Stimulated activated CD4-positive, alpha-beta T cell treated with anti-CD3 and anti-CD28 coated beads, Interleukin-2, amount 100 ng/mL, for 48 hours (primary cell): ENCODE data around the gene HEPACAM.

Experiments
- DNase-seq, 2 donors: peaks; one replicate each; pipeline ENCODE4 v3.0.0-alpha.2; 2020

HEPACAM gene

DNA sequence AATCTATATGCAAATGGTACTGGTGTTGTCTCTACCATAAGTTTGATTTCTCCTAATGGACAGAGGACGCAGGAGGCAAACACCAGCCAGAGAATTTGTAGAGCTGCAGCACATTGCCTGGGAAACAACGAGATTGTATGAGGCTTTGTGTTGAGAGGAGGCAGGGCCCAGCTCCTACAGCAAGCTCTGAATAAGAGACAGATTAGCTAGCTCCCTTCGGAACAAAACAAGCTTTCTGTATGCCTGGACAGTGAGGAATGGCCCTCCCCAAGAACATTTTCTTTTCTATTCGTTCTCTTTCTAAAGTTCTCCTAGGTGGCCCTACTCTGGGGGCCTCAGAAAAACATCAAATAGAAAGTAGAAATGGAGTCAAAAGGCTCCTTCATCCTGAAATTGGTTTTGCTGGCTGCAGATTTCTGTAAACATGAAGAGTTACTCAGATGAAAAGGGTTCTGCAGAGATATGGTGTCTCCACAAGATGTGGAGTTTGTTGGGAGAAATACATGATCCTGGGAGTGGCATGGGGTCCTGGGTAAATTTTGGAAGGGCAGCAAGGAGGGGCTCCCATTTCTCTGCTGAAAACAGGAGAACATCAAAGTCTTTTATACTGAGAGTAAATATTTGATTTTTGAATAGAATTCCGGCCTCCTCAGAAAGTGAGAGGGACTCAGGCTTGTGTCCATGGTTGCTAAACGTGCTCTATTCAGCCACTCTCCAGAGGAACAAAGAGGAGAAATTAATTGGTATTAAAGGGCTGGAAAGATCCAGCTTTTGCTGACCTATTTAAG lies 6.8 kb upstream of the HEPACAM start:
- no peak for DNase-seq

DNA sequence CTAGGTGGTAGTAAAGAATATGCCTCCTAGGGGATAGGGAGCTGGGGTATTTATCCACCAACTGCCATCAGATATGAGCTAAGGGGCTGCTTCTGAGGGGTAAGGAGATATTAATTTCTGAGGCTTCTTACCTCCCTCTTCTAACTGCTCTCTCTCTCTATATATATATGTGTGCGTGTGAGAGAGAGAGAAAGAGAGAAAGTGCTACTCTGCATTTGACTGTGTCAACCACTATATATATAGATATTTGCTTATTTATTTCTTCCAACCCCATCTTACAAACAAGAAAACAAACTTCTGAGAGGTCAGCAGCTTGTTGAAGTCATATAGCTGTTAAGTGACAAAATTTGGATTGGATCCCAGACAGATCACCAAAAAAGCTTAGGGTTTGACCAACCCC lies 5.9 kb upstream of the HEPACAM start:
- DNase-seq, result no peak

DNA sequence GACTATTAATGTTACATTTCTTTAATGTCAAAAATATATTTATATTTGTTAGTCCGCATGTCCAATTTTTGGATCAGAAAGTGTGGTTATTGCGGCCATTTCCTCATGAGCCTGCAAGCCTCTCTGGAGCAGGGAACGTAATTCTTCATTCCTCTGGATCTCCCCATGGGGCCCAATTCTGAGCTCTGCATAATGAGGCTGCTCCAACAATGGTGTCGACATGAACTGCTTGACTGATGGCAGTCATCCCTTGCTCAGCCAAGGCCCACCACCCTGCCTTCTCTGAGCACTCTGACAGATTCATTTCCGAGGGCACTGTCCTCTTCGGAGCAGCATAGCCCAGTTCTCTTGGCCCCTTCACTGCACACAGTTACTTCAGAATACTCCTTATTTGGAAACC lies 3.1 kb upstream of the HEPACAM start:
- no peak for DNase-seq

DNA sequence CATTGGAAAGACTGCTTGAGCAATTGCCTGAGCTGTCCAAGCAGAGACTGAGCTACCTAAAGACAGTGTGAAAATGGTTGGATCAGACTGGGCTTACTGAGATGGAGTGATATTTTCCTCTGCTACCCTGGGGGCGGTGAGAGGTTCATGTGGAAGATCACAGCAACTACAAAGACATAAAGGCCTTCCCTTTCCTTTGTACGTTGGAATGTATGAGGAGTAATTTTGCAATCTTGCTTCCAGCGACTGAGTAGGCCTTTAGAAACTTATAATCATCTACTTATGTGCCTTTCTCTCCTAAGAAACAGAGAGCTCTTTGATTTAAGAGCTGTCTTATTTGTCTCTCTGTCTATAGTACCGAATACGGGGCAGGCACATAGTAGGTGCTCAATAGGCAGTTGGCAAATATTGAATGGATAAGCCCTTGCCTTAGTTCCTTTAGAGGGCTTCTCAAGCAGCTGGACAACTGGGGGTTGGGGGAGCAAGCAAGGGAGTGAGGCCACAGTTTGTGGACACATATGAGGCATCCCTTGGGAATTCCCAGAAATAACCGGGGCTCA lies 2.4 kb upstream of the HEPACAM start:
- no peak for DNase-seq

DNA sequence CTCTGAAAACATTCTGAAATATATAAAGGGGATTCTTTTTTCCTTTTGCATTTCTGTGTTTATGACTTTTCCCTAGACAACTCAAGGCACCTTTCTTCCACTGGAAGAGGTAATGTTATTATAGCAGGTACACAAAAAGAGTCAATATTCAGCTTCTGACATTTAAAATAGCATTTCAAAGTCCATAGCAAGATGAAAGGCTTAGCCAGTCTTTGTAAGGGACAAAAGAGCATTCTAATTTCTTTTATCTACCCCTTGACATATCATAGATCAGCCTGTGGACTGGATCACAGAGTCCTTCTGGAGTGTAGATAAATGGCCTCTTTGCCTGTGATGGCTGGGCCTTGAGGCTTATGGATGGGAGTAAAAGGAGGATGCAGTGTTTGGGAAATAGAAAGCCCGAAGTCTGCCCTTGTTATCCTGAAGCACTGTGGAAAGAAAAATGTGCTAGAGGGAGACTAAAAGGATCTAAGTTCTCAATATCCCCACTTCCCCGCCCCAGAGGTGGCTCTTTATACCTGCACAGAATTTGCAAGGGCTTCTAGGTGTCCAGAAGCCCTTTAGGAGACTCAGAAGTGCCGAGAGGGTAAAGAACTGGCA lies 1.6 kb upstream of the HEPACAM start:
- DNase-seq, result no peak

DNA sequence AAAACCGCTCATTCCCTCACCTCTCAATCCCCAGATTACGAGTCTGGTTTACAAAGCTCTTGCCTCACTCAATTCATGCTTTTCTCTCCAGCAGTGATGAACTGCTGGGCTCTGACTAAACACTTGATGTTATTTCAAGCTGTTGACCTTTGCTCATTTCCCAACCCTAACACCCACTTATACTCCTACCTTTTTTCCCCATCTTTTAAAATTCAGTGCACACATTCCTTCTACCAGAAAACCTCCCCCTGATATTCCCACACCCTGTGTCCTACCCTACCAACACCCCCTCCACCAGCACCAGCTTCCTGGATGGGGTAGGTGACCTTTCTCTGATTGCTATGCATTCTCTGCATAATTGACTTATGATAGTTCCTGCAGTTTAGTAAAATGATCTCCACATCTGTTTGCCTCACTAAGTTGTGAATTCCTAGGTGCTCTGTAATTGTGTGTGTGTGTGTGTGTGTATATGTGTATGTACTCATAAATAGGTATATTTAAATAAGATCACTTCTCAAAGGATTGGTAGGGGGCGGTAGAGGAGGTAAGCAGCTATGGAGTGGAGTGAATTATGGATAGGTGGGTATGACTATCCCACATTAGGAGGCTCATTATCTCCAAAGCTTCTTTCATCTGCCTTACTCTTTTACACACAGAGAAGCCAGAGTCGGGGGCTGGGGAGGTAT lies 842 bp downstream of the HEPACAM start:
- DNase-seq, result no peak

DNA sequence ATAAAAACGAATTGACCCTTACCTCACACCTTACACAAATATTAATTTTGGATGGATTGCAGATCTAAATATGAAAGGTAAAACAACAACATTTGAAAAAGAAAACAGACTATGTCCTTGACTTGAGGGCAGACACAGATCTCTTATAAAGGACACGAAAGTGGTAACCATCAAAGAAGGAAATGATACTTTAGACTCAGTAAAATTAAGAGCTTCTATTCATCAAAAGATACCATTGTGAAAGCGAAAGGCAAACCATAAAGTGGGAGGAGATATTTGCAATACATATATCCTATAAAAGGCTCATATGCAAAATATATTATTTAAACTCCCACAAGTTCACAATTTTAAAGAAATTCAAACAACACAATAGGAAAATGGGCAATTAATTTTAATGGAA lies 5.0 kb downstream of the HEPACAM start:
- no peak for DNase-seq

DNA sequence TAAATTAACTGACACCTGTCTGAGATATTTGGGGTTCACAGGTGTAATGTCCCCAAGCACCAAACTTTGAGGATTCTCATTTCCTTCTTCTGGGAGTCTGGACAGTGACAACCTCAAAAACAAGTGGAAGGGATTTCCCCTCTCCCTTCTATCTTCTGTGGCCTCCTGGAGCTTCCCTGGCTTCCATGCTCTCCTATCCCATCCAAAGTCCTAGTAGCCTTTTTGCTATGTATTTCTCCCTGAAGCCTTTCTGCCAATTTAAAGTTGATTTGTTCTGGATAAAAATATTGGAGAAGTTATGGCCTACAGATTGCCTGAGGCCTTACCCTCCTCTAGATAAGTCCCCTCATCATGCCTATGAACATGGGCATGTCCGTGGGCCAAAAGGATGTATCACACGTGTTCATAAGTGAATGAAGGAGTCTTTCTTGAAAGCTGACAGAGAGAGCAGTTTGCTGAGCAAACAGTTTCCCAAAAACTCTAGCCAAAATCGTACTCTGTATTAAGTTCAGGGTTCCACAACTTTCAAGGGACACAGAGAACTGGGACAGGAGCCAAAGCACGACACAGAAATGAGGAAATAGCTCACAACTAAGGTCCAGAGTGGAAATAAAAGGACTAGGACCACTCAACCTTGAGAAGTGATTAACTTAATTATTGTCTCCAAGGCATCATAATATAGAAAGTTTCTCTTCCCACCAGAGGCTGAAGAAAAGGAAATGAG lies 6.7 kb downstream of the HEPACAM start:
- no peak for DNase-seq

DNA sequence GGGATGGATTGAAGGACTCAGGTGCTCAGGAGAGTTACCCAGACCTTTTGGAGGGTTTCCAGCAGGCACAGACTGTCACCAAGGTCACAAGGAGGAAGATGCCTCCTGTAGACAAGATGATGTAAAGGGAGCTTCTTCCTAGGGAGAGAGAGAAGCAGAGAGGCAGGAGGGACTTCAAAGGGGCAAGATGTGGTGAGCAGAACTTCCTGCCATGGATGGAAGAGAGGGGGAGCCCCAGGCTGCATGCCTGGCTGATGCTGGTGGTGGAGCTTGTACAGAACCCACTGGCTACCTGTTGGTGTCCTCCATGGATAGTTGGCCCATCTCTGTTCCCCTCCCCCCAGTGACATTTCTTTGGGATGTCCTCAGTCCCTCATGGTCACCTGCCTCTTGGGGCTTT lies 12.6 kb downstream of the HEPACAM start:
- no peak for DNase-seq

DNA sequence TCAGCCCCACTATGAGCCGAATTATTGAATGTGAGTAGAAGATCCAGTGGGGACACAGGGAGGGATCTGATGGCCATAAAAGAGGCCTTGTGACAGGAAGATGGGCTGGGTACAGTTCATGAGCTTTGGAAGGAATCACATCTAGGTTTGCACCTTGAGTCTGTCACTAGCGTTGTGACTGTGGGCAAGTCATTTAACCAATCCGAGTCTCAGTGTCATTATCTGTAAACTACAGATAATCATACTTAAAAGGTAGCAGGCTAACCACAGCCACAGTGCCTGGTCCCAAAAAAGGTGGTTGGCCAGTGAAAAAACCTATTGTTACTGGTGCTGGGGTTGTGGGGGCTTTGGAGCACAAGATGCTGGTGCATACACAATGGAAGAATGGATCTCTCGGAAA lies 13.0 kb downstream of the HEPACAM start:
- no peak for DNase-seq

DNA sequence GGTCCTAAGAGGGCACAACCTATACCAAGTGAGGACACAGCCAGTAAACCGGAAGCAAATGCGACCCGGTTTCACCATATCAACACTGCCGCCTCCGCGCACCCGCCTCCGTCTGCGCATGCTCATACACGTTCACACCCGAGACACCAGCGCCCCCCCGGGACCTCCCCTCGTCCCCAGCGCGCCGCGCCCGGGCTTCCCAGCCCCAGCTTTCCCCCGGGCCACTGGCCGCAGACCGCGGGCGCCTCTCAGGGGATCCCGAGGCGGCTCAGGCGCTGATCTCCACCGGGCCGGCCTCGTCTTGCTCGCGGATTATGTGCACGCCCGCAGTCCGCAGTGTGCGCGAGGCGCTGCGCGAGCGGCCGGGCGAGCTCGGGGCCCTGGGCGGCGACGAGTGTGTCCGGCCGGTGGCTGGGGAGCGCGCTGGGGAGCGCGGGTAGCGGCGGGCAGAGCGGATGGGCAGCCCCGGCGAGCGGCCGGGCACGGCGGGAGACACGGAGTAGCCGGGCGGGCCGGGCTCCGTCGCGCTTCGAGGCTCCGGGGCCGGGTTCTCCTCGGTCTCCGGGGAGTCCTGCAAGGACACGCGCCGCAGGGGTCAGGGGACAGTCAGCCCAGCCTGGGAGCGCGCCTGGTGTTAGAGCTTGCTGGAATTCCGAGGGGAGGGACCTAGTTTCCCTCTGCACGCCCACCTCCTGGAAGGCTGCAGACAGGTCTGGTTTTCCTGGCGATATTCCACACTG lies 14.8 kb downstream of the HEPACAM start:
- DNase-seq, result peak; percentile 62 to 65

DNA sequence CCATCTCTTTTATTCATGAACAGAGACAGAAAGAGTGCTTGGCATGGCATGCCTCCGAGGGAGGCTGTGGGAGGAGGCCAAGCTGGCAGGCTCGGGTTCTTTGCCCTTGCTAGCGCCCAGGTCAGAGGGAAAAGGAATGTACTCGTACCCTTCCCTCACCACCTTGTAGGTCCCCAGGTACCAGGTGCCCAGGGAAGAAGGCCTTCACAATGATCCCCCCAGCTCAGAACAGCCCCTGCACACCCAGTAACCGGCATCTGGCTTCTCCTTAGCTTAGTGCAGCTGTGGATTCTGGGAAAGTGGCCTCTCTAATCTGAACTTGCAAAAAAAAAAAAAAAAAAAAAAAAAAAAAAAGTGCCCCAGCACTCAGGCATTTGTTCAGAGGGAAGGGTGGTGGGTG lies 15.5 kb downstream of the HEPACAM start:
- no peak for DNase-seq

DNA sequence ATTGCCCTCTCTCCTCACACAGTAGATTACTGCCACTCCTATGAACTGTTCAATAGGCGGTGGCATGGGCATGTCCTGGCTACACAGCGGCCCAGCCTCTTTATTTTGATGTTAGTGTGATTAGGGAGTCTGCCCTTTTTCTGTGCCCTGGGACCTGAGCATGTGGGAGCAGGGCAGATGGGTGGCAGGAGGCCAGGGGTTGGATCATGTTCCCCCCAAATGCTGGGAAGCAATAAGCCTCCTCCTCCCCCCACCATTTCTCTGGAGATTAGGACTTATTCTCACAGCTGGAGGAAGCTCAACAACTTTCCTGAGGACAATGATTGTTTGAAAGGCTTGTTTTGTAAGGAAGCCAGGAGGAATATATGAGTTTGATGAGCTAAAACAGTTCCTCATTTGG lies 15.9 kb downstream of the HEPACAM start:
- DNase-seq, result no peak

DNA sequence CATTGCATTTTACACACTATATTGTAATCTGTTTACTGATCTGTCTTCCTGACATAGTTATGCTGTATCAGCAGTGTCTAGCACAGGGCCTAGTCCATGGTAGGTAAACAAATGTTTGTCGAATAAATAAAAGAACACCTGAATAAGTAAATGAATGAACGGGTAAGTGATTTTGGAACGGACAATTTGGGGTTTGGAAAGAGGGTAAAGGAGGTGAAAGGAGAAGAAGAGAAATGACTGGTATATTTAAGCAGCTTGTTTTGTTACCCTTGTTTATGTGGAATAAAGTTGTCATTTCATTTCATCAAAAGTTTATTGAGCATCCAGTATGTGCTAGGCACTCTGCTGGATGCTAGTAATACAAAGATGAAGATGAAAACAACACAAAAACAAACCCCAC lies 16.9 kb downstream of the HEPACAM start, which contains the start of gene HEPN1:
Gene HEPN1, plus strand, starts transcription at position 301 of the 400 bp plus-strand sequence.
- DNase-seq, result no peak

DNA sequence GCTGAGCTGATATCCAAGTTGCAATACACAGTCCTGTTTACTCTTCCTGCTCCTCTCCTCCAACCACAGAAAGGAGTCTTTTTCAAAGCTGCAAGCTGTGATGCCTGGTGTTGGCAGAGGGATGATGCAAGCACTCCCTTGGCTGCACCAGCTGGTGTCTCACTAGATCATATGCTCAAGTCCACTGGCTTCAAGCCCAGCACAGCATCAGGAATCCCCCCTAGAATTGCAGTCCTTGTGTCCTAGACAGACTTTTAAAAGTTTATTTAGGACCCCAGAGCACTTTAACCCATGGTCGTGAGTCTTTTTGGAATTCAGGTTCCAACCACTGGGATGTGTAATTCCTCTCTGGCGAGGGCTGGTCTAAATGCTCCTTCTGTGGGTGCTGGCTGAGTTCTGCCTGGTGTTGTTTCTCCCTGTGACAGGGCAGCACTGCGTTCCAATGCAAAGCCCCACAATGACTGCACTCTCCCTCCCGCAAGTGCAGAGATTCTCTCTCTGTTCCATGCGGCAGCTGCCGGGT lies 18.7 kb downstream of the HEPACAM start:
- no peak for DNase-seq

DNA sequence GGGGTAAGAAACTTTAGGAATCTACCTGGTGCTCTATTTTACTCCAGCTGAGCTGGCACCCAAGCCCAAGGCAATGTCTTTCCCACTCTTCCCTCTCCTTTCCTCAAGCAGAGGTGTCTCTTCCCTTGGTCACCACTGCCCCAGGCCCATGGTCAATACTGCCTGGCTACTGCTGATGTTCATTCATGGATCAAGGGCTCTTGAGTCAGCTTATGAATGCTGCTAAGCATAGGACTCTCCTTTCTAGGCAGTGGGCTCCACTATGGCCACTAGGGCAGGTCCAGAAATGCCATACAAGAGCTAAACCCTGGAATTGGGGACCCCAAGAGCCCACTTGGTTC lies 19.5 kb downstream of the HEPACAM start:
- DNase-seq, result no peak

DNA sequence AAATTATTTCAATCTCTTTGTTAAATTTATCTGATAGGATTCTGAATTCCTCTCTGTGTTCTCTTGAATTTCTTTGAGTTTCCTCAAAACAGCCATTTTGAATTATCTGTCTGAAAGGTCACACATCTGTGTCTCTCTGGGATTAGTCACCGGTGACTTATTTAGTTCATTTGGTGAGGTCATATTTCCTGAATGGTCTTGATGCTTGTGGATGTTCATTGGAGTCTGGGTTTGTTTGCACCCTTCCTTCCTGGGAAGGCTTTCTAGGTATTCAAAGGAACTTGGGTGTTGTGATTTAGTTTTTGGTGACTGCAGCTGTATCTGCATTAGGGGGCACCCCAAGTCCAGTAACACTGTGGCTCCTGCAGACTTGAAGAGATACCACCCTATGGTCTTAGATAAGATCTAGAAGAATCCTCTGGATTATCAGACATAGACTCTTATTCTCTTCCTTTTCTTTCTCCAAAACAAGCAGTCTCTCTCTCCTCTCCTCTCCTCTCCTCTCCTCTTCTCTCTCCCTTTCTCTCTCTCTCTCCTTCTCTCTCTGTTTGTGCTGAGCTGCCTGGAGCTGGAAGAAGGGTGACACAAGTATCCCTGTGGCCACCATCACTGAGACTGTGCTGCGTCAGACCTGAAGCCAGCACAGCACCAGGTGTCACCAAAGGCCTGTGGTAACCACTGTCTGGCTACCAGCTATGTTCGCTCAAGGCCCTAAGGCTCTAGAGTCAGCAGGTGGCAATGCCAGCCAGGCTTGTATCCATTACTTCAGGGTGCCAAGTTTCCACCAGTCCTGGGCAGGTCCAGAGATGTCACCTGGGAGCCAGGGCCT lies 20.1 kb downstream of the HEPACAM start:
- no peak for DNase-seq

DNA sequence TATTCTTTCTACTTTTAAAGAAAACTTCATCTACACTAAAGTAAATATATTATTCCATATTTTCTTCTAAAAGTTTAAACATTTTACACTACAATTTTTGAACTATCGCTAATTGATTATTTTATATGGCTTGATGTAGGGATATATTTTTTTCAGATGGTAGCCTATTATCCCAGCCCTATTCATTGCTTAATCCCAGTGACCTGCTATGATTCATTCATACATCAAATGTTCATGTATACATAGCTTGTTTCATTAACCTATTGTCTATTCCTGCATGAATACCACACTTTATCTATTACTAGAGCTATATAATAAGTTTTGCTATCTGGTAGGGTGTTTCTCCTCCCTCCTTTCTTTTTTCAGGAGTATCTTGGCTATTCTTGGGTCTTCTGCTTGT lies 33.2 kb downstream of the HEPACAM start:
- no peak for DNase-seq

DNA sequence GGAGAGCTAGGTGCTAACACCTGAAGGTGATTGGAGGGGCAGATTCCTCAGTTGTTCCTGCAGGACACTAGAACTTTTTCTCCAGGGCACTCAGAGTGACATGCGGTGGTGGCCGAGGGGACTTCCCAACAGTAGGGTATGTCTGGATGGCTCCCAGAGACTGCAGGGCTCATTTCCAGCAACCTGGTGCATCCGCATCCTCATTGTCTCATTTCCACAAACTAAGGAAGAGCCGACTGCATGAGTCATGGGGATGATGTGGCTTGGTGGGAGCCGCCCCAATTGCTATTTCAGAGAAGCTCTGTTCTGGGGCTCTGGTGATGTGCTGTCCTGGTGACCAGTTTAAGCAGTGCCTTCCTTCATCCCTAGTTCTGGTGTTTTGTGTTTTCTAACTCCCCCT lies 35.4 kb downstream of the HEPACAM start:
- DNase-seq, result no peak

DNA sequence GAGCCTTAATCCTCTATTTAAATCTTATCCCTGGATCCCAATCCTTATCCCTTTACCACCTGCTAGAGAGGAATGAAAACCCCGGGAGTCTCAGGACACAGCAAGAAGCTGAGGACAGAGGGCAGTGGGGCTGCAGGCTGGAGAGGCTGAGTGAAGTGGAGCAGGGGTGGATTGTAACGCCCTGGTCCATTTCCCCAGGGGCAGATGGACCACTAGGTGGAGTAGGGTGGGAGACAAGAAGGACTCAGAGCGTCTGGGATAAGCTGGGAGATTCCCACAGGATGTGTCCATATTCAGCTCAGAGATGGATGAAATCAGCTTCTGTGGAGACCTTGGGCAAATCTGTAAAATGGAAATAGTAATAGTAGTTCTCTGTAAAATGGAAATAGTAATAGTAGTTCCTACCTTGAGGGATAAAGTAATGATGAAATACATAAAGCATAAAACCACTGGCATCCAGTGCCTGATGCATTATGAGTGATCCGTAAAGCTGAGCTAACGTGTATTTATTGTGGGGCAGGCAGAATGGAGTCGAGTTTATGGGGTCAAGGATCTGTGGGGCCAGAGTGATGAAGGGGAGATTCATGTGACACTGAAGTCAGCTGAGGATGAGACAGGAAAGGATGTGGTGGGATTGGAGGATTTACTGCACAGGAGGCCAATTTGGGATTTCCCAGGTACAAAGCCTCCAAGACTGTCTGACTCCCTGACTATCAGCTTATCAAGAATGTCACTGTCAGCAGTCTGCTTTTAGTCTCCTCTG lies 36.3 kb downstream of the HEPACAM start:
- DNase-seq, result no peak

DNA sequence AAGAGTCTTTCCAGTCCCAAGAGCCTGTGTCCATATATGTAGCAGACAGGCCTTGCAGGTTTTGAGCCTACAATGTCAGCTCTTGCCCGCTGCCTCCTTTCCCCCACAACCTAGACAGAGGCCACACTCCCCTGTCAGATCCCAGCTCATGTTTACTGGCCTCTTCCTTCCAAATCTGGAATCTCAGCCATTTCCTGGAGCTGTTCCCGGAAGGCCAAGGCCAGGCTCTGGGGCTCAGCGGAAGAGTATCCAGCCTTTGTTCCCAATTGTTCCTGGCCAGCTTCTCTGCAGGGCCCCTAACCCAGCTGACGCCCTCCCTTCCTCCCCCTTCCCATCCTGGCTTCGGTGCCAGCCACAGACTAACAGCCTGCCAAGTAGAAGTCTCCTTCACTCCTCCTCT lies 37.1 kb downstream of the HEPACAM start:
- DNase-seq, result no peak
